Measurements from ENCODE around the gene DYRK1A. TPM values are rescaled to one million over a fixed set of nuclear protein-coding genes. Genes with fewer than 3 reads are reported as not detected.
"Not testable (repeated sequence)": the region's sequence is repeated elsewhere in the genome, so short reads cannot be mapped to it uniquely, and the experiment has no call there.

DYRK1A gene
- polyA plus RNA-seq, 1 donor (not counting 4 experiments of a cell fraction or from before 2014, with no cell fraction given) = 25.3 TPM

DNA sequence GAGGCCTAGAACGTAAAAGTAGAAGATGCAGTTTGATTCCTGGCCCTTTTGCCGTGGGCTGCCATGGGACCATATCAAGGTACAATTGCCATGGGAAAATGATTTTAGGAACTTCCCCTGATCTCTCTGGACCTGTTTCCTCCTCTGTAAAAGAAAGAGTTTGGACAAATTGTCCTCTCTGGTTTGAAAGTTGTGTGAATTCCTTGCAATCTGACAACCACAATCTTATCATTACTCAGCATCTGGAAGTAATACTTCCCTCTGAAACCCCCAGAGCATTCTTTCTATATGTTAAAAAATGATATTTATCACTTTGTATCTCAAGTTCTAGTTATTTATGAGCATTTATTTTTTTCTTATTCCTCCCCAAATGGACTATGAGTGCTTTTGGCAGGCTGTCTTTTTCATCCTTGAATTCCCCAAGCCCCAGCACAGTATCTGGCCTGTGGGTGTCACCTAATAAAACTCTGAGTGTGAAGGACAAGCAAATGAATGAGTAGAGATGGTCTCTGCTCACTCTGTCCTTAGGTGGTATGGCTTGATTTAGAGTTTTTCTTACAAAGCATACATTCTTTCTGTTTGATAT, 181.1 kb downstream of the DYRK1A start:
- Histone ChIP-seq H3K27ac (ENCODE audit: control insufficient read depth, insufficient read depth, low read length) (no peak overlapping the region), H3K36me3 (ENCODE audit: control insufficient read depth in 2 of 2, extremely low read depth in 1 of 2, insufficient read depth in 2 of 2, low read length in 2 of 2) (no peaks in the 10 kb centered on the region), H4K20me1 (ENCODE audit: control insufficient read depth, extremely low read depth, insufficient read depth, low read length) (no peaks in the 10 kb centered on the region), H3K4me3 (ENCODE audit: control insufficient read depth in 2 of 3, extremely low read depth in 1 of 3, insufficient read depth in 2 of 3, low read depth in 1 of 3, low read length in 3 of 3) (no peak overlapping the region), H3K9me1 (ENCODE audit: control insufficient read depth, extremely low read depth, insufficient read depth, low read length) (no peaks in the 10 kb centered on the region), H3K9me3 (ENCODE audit: control insufficient read depth, low read depth, low read length) (no peaks in the 10 kb centered on the region), H3K27me3 (ENCODE audit: control insufficient read depth, extremely low read depth, insufficient read depth, low read length) (peaks cover 8% of the 10 kb centered on the region), H2AFZ (ENCODE audit: control insufficient read depth, low read length) (no peak overlapping the region), H3K4me1 (ENCODE audit: control insufficient read depth, extremely low read depth, insufficient read depth, low read length) (no peaks in the 10 kb centered on the region), H3K4me2 (ENCODE audit: control insufficient read depth, extremely low read depth, insufficient read depth, low read depth, low read length) (no peak overlapping the region), H3K9ac (ENCODE audit: control insufficient read depth, extremely low read depth, insufficient read depth, low read length) (no peak overlapping the region), H3K79me2 (ENCODE audit: control insufficient read depth, insufficient read depth, low read length) (no peaks in the 10 kb centered on the region)
- FAIRE-seq (no peak), DNase-seq (ENCODE audit: low read depth, low spot score) (no peak)
- TF ChIP-seq, protein P1, sequence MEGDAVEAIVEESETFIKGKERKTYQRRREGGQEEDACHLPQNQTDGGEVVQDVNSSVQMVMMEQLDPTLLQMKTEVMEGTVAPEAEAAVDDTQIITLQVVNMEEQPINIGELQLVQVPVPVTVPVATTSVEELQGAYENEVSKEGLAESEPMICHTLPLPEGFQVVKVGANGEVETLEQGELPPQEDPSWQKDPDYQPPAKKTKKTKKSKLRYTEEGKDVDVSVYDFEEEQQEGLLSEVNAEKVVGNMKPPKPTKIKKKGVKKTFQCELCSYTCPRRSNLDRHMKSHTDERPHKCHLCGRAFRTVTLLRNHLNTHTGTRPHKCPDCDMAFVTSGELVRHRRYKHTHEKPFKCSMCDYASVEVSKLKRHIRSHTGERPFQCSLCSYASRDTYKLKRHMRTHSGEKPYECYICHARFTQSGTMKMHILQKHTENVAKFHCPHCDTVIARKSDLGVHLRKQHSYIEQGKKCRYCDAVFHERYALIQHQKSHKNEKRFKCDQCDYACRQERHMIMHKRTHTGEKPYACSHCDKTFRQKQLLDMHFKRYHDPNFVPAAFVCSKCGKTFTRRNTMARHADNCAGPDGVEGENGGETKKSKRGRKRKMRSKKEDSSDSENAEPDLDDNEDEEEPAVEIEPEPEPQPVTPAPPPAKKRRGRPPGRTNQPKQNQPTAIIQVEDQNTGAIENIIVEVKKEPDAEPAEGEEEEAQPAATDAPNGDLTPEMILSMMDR (optimal IDR thresholded peaks at IDR 0.05 in 1 of 3, IDR thresholded peaks at IDR 0.05 in 1 of 3, conservative IDR thresholded peaks at IDR 0.05 in 1 of 3; ENCODE audit: extremely low read depth in 1 of 3, insufficient read depth in 2 of 3, low read length in 3 of 3) = no peak
- TF ChIP-seq EZH2 (IDR thresholded peaks at IDR 0.05; ENCODE audit: low read length) = no peak
- dilution Hi-C loops (cut with MboI; ENCODE audit: extremely low pct_ligation_motif_present, low sequenced_read_pairs) = no loop called here

DNA sequence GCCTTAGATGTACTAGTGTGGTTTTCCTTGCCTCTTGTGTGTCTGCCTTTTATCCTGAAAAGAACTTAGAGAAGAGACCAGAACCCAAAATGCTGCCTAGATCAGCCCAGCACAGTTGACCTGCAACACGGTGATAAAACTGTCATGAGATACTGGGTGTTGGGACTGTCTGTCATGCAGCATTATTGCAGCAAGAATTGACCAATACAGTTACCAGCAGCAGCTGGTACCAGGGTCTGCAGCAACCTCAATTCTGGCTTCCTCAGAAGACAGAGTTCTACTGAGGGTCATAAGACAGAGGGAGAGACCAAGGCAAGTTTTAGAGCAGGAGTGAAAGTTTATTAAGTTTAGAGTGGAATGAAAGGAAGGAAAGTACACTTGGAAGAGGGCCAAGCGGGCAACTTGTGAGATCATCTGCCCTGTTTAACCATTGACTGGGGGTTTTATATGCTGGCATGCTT, 182.0 kb downstream of the DYRK1A start:
- dilution Hi-C loops (cut with MboI; ENCODE audit: extremely low pct_ligation_motif_present, low sequenced_read_pairs) = no loop called here
- no peak for TF ChIP-seq EZH2 (IDR thresholded peaks at IDR 0.05; ENCODE audit: low read length)
- TF ChIP-seq, protein P1 (optimal IDR thresholded peaks at IDR 0.05 in 1 of 3, IDR thresholded peaks at IDR 0.05 in 1 of 3, conservative IDR thresholded peaks at IDR 0.05 in 1 of 3; ENCODE audit: extremely low read depth in 1 of 3, insufficient read depth in 2 of 3, low read length in 3 of 3) = no peak
- Histone ChIP-seq H3K27me3 (ENCODE audit: control insufficient read depth, extremely low read depth, insufficient read depth, low read length) (peaks cover 8% of the 10 kb centered on the region), H4K20me1 (ENCODE audit: control insufficient read depth, extremely low read depth, insufficient read depth, low read length) (no peaks in the 10 kb centered on the region), H3K4me3 (ENCODE audit: control insufficient read depth in 2 of 3, extremely low read depth in 1 of 3, insufficient read depth in 2 of 3, low read depth in 1 of 3, low read length in 3 of 3) (no peak overlapping the region), H3K9me1 (ENCODE audit: control insufficient read depth, extremely low read depth, insufficient read depth, low read length) (no peaks in the 10 kb centered on the region), H2AFZ (ENCODE audit: control insufficient read depth, low read length) (no peak overlapping the region), H3K4me2 (ENCODE audit: control insufficient read depth, extremely low read depth, insufficient read depth, low read depth, low read length) (no peak overlapping the region), H3K9ac (ENCODE audit: control insufficient read depth, extremely low read depth, insufficient read depth, low read length) (no peak overlapping the region), H3K79me2 (ENCODE audit: control insufficient read depth, insufficient read depth, low read length) (no peaks in the 10 kb centered on the region), H3K4me1 (ENCODE audit: control insufficient read depth, extremely low read depth, insufficient read depth, low read length) (no peaks in the 10 kb centered on the region), H3K36me3 (ENCODE audit: control insufficient read depth in 2 of 2, extremely low read depth in 1 of 2, insufficient read depth in 2 of 2, low read length in 2 of 2) (no peaks in the 10 kb centered on the region), H3K27ac (ENCODE audit: control insufficient read depth, insufficient read depth, low read length) (no peak overlapping the region), H3K9me3 (ENCODE audit: control insufficient read depth, low read depth, low read length) (no peaks in the 10 kb centered on the region)
- FAIRE-seq (no peak), DNase-seq (ENCODE audit: low read depth, low spot score) (no peak)

DNA sequence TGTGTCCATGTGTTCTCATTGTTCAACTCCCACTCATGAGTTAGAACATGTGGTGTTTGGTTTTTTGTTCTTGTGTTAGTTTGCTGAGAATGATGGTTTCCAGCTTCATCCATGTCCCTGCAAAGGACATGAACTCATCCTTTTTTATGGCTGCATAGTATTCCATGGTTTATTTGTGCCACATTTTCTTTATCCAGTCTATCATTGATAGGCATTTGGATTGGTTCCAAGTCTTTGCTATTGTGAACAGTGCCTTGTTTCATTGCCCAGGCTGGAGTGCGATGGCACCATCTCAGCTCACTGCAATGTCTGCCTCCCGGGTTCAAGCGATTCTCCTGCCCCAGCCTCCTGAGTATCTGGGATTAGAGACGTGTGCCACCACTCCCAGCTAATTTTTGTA, 183.2 kb downstream of the DYRK1A start:
- H3K36me3 ChIP-seq (ENCODE audit: control insufficient read depth in 2 of 2, extremely low read depth in 1 of 2, insufficient read depth in 2 of 2, low read length in 2 of 2); H3K9me3 ChIP-seq (ENCODE audit: control insufficient read depth, low read depth, low read length); H3K4me3 ChIP-seq (ENCODE audit: control insufficient read depth in 2 of 3, extremely low read depth in 1 of 3, insufficient read depth in 2 of 3, low read depth in 1 of 3, low read length in 3 of 3); H3K79me2 ChIP-seq (ENCODE audit: control insufficient read depth, insufficient read depth, low read length); FAIRE-seq; H3K27ac ChIP-seq (ENCODE audit: control insufficient read depth, insufficient read depth, low read length); H3K4me2 ChIP-seq (ENCODE audit: control insufficient read depth, extremely low read depth, insufficient read depth, low read depth, low read length); dilution Hi-C loops (cut with MboI; ENCODE audit: extremely low pct_ligation_motif_present, low sequenced_read_pairs); H4K20me1 ChIP-seq (ENCODE audit: control insufficient read depth, extremely low read depth, insufficient read depth, low read length); DNase-seq (ENCODE audit: low read depth, low spot score); H2AFZ ChIP-seq (ENCODE audit: control insufficient read depth, low read length); H3K9ac ChIP-seq (ENCODE audit: control insufficient read depth, extremely low read depth, insufficient read depth, low read length); H3K4me1 ChIP-seq (ENCODE audit: control insufficient read depth, extremely low read depth, insufficient read depth, low read length); H3K27me3 ChIP-seq (ENCODE audit: control insufficient read depth, extremely low read depth, insufficient read depth, low read length); H3K9me1 ChIP-seq (ENCODE audit: control insufficient read depth, extremely low read depth, insufficient read depth, low read length): not testable (repeated sequence)
